Bronchial epithelial cell (primary cell): ENCODE results near the gene FSTL3. TPM values are rescaled to one million over a fixed set of nuclear protein-coding genes. Genes with fewer than 3 reads are reported as not detected.

Experiments used
- DNase-seq: peaks from one replicate; pipeline ENCODE4 v3.0.0-alpha.2; 2010; ENCODE audit warnings: low read depth
- FAIRE-seq: peaks from 2 replicates; lab custom pipeline; 2011; peaks lifted over from hg19 to GRCh38; lab: Jason Lieb, UNC
- H3K27me3 ChIP-seq: 2 replicates; pipeline ENCODE4 v1.5.1; 2011; ENCODE audit warnings: low read length; ENCODE audit not compliant: control insufficient read depth, insufficient read depth
- H3K36me3 ChIP-seq: 2 replicates; pipeline ENCODE4 v1.5.1; 2011; ENCODE audit warnings: low read length; ENCODE audit not compliant: control insufficient read depth, insufficient read depth
- H3K4me3 ChIP-seq: 2 replicates; pipeline ENCODE4 v1.5.1; 2011; ENCODE audit warnings: mild to moderate bottlenecking, low read depth, low read length, control low read depth
- CTCF ChIP-seq: IDR thresholded peaks from 2 replicates; pipeline ENCODE4 v1.5.1; 2011; ENCODE audit warnings: mild to moderate bottlenecking, moderate library complexity, low read length, control low read depth, inconsistent platforms; ENCODE audit not compliant: insufficient read depth, severe bottlenecking
- total RNA-seq: library from RNA; depleted of rRNA; stranded (reverse); fragments of >200 nt; gene quantifications from 2 replicates; pipeline ENCODE4 v1.2.1, GENCODE V29; 2014

FSTL3 gene
- total RNA-seq, 1 donor from 2014 or later = 143 TPM

DNA sequence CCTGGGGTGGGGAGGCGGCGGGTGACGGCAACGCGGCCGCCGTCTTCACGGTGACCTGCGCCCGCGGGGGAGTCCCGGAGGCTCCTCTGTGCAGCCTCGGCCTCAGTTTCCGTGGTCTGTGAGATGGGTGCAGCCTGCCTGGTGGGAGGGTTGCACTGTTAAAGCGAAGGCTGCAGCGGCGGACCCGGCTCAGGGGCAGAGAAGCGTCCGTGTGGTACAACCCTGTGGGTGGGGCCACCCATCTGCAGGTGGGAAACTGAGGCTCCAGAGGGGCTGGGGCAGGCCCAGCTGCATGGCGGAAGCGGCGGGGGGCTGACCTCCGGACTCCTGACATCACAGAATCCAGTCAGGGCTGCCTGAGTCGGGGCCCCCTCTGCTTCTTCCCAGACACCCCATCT is 36.0 kb upstream of the FSTL3 start:
- no peak for FAIRE-seq
- DNase-seq = no peak
- TF ChIP-seq CTCF = no peak
- H3K27me3 ChIP-seq = no peaks in the 10 kb centered on the region
- H3K4me3 ChIP-seq = peak overlapping the region; percentile 23
- no peaks in the 10 kb centered on the region for H3K36me3 ChIP-seq

DNA sequence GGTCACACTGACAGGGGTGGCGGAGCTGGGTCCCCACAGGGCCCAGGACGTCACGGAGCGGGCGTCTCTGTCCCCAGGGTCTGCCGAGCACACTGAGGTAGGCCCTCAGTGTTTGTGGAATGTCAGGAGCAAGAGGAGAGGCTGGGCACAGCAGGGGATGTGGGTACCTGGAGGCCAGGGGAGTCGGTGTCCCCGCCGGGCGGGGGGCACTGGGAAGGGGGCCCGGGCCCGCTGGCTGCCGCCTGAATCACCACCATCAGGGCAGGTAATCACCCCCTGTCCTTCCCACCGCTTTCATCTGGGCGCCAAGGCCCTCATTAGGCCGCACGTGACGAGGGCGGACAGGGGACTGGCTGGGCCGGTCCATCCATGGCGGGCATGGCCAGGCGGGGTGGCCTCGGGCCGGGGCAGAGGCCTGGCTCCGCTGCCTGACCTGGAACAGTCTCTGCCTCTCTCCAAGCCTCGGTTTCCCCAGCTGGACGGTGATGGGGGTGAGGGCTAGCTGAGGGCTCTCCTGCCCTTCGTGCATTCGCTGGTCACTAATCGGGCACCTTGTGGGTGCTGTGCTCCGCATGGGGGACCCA is 35.5 kb upstream of the FSTL3 start:
- no peaks in the 10 kb centered on the region for H3K36me3 ChIP-seq
- TF ChIP-seq CTCF = no peak
- H3K4me3 ChIP-seq = no peak overlapping the region
- DNase-seq (no peak), FAIRE-seq (no peak)
- H3K27me3 ChIP-seq = no peaks in the 10 kb centered on the region

GRCh38 chr19:641702-642101 is 34.5 kb upstream of the FSTL3 start:
- H3K36me3 ChIP-seq = peaks cover 3% of the 10 kb centered on the region
- no peak for TF ChIP-seq CTCF
- no peak overlapping the region for H3K4me3 ChIP-seq
- DNase-seq = no peak
- H3K27me3 ChIP-seq = no peaks in the 10 kb centered on the region
- no peak for FAIRE-seq

DNA sequence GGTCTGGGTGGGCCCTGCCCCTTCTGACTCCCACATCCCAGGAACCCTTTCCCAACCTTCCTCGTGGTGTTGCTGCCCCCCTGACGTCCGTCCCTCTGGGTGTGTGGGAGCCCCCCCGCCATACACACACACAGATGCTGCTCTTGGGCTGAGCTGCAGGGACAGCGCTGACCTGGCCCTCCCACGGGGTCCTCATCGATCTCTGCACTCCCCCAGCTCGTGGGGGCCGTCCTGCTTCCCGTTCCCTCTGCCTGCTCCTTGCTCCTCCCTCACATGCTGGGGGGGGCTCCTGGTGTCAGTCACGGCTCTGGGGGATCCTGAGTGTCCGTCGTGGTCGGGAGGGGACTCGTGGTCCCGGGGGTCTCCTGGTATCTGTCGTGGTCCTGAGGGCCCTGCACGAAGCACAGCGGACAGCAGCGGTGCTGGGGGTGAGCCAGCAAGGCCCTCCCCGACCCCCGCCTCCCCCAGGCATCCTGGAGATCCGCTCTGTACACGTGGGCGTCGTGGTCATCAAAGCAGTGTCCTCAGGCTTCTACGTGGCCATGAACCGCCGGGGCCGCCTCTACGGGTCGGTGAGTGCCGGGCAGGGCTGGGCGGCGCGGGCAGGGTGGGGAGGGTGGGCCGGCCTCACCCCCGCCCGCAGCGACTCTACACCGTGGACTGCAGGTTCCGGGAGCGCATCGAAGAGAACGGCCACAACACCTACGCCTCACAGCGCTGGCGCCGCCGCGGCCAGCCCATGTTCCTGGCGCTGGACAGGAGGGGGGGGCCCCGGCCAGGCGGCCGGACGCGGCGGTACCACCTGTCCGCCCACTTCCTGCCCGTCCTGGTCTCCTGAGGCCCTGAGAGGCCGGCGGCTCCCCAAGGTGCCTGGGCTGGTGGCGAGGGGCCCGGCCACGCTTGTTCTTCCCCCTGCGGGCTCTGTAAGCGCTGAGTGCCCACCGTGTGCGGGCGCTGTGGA is 33.1 kb upstream of the FSTL3 start:
- Histone ChIP-seq H3K36me3 (peaks cover 8% of the 10 kb centered on the region), H3K27me3 (no peaks in the 10 kb centered on the region), H3K4me3 (no peak overlapping the region)
- FAIRE-seq (no peak), DNase-seq (no peak)
- no peak for TF ChIP-seq CTCF

- Histone ChIP-seq H3K27me3 (no peaks in the 10 kb centered on the region), H3K4me3 (no peak overlapping the region), H3K36me3 (peaks cover 10% of the 10 kb centered on the region)
- FAIRE-seq (no peak), DNase-seq (no peak)
- TF ChIP-seq CTCF = no peak
Measured at GRCh38 chr19:643736-644135, 32.5 kb upstream of the FSTL3 start.
